NCI-H82 (cell line): ENCODE measurements around the gene EGFL8.
"Not testable (repeated sequence)": the region's sequence is repeated elsewhere in the genome, so short reads cannot be mapped to it uniquely, and the experiment has no call there.

Experiments used
- DNase-seq: peaks from one replicate; lab custom pipeline; 2025; lab: John Stamatoyannopoulos, UW

EGFL8 gene

DNA sequence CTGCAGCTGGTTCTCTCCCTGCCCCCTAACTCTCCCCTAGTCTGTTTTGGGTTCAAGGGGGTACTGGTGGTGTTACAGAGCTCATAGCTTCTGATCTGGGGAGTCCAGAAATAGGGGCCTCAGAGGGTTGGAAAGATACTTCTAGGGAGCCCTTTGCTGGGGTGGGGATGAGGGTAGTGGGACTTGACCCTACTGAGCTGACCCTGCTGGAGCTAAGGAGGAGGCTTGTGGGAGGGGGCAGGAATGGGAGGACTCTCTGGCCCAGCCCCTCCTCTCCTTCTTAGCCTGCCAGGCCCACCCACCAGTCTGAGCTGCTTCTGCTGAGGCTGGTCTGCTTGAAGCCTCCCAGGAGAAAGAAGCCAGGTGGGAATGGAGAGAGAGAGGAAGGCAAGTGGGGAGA is at the start of gene EGFL8:
Gene EGFL8, plus strand, starts transcription at position 301 of the 400 bp plus-strand sequence. CDS start 1,571 bp downstream, outside the sequence.
- DNase-seq, result no peak

DNA sequence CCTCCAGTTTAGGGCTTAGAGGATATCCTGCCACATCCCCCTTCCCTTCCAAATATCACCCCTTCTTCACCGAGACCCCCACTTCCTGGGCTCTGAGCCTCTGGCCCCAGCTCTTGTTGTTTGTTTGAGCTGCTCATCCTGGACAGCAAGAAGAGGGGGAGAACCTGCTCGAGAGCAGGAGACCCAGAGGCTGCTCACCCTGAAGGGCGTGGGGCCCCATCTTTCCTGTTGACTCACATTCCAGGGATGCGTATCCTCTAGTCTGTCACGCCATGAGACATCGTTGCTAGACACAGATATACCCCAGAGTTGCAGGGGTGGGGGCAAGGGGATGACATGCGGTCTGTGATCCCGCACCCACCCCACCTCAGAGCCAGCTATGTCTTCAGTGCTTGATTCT is 49.6 kb upstream of the EGFL8 start:
- no peak for DNase-seq

DNA sequence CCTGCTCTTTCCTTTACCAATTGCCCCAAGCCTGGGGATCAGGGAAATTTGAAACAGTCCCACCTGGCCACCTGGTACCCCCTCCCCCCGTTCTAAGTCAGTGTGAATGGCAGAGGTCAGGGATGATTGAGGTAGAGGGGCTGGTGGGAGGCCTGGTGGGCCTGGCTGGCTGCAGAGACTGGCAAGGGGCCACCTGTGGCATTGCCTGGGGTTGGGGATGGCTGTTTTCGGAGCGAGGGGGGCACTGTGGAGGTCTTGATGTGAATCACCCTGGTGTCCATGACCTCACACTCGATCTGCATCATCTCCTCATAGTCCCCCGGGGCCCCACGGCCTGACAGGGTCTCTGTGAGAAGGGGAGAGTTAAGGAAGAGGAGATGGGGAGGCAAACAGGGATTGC is 48.8 kb upstream of the EGFL8 start:
- no peak for DNase-seq

DNA sequence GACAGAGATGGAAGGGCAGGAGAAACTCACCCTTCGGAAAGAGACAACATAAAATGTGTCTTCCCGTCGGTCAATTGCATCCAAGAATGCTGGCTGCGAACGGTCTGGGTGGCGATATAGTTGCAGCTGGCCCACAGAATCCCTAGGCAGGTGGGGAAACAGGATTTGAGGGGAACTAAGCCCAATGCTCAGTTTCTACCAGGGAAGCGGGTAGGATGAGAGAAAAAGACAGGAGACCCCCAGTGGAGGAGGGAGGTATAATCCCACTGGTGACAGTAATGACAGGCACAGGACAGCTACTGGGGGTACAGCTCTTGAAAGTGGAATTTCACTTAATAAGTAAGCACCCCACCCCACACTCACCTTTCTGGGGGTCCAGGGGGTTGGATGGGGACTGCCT is 47.7 kb upstream of the EGFL8 start:
- peak; percentile 76 for DNase-seq

DNA sequence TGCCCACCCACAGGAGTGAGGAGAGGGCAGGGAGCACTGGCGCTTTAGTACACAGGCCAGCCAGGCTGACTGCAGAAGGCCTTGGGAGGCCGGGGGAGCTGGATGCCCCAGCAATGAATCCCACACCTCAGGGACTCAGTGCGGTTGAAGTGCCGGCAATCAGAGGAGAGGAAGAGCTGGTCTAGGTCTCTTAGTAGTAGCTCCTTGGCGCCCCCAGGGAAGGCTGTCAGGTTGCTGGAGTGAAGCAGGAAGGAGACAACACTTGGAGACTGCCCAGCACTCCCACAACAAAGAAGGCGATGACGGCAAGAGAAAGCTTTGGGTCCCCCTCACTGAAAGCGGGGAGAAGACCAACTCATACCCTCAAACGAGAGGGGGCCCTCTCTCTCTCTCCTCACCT is 46.9 kb upstream of the EGFL8 start:
- no peak for DNase-seq

DNA sequence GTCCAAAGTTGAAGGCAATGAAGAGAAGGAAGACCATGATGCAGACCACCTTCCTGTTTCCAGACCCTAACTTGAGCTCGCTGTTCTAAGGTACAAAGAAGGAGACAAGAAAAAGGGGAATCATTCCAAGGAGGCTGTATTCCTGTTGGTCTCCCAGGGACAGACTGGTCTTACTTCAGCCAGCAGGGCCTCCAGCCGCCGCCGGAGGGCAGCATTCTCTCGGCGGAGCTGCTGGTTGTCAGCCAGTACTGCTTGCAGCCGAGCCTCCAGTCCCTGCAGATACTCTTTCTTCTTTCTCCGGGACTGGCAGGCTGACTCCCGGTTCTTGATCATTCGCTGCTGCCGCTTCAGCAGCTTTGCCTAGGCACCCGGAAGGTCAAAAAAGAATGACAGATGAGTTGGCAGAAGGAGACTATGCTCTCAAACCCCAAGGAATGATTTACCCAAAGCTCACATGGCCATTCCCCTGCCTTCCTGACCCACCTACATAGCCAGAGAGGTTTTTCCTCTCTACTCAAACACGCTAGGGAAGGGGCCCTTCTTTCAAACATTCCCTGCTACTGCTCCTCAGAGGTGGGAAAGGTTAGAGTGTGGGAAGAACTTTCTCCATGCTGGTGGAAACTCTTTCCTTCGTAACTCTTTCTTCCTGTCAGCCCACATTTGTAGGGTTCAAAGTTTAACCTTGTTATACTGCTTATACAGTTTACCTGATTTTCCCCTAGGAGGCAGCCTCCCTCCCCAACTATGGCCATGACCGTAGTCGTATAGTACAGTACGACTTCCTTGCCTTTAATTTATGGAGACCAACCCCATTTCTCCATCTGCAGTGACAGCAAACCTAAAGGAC is 45.4 kb upstream of the EGFL8 start:
- DNase-seq, result peak; percentile 87

DNA sequence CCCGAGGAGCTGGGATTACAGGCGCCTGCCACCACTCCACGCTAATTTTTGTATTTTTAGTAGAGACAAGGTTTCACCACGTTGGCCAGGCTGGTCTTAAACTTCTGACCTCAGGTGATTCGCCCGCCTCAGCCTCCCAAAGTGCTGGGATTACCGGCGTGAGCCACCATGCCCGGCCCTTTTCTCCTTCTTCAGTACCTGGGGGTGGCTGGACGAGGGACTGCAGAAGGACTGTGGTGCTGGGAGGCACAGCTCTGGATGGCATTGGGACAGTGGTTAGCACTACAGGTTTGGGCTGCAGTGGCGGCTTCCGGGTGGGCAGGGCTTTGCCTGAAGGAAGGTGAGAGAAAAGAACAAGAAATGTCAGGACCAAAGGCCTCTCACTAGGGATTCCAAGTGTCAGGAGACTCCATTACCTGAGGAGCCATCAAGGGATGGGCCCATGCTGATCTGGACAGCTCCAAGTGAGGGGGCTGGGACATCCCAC is 43.8 kb upstream of the EGFL8 start:
- DNase-seq, result no peak

DNA sequence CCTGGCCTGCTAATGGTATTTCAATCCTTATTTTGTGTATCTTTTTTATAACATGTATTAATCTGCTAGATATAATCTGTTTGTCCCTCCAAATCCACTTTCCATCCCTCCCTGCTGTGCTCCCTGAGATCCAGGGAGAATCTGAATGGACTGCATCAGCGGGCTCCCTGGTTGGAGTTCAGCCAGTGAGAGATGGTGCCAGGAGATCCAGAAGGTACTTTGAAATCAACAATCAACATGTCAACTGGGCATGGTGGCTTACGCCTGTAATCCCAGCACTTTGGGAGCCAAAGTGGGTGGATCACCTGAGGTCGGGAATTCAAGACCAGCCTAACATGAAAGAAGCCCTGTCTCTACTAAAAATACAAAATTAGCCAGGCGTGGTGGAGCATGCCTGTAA is 40.7 kb upstream of the EGFL8 start:
- DNase-seq, result no peak

DNA sequence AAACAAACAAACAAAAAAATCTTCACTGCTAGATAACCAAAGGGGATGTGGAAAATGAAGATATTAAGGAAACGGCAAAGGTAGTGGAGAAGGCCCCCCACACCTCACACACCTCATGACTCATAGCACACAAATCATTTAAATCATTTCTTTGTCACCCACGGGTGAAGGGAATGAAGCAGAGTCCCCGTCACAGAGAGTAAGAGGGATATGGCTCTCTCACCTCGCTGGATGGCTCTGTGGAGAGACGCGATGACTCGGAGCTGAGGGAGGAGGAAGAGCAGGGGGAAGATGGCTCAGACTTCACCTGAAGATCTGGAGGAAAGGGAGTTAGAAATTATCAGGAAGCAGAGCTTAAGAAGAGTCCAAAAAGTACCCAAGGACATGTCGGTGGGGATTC is 37.5 kb upstream of the EGFL8 start:
- no peak for DNase-seq

DNA sequence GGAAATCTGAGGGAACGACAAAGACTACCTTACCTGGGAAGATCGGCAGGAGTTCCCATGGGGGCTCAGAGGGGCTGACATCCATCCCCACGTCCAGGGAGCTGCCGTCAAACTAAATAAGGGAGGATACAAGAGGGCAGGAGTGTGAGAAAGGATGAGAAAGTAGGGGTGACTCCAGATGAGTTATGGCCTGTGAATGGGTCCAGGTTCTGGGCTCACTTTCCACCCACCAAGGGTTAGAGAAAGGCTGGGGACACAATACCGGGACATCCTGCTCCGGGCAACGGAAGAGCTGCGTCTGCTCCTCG is 37.0 kb upstream of the EGFL8 start:
- DNase-seq, result no peak

DNA sequence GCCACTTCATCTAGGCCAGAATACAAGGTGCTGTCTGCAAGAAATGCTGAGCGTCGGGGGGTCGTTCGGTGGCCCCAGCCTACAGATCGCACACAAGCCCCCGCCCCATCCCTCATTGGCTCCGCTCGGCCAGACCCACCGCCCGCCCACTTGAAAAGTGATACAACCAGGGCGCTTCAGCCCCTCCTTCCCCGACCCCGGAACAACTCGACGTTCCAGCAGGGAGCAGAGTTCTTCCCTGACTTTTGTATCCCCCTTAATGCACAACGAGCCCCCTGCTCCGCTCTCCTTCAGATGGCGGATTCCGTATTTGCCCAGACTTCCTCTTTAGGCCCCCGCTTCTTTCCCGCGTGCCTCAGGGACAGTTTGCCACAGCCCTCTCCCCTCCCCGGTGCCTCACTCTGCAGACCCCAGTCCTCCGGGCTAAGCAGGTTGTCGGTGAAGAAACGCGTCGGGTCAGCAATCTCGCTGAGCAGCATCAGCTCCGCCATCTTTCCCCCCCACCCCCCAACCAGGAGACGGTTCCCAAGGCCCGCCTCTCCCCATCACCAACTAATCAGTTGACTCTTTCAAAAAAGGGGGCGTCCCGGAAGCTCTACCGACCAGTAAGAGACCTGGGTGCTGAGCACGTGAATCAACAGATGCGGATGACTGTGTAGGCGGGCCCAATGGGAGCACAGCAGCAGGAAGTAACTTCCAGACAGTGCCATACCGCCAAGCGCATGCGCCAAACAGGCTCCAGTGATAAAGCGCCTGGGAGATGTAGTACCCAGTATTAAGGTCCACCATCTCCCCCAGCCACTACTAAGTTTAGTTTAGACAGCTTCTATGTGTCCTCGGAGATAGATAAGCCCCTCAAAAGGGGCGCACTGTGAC is 36.4 kb upstream of the EGFL8 start, which contains the start of gene ATF6B:
Gene ATF6B, minus strand, starts transcription at position 530 of the 876 bp plus-strand sequence. Its CDS starts 39 bp downstream, at position 491.
- DNase-seq, result peak; percentile 100

DNA sequence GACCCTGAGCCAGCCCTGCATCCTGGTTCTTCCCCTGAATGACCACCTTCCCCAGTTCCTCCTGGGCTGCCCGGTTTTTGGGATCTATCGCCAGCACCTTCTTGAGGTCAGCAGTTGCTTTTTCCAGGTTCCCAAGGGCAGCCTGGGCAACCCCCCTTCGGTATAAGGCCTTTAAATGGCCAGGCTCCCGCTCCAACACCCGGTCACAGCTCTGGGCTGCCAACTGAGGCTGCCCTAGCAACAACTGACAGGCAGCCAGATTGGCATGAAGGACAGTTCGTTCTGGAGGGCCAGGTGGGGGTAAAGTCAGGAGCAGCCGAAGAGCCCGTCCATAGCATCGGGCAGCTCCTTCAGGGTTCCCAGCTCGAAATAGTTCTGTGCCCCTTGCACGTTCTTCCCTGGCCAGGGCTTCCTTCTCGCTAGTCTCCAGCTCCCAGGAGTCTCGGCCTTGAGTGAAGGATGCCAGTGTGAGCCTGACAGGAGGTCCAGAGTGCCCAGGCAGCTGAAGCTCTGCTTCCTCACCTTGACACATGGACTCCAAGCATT is 35.6 kb upstream of the EGFL8 start:
- no peak for DNase-seq

DNA sequence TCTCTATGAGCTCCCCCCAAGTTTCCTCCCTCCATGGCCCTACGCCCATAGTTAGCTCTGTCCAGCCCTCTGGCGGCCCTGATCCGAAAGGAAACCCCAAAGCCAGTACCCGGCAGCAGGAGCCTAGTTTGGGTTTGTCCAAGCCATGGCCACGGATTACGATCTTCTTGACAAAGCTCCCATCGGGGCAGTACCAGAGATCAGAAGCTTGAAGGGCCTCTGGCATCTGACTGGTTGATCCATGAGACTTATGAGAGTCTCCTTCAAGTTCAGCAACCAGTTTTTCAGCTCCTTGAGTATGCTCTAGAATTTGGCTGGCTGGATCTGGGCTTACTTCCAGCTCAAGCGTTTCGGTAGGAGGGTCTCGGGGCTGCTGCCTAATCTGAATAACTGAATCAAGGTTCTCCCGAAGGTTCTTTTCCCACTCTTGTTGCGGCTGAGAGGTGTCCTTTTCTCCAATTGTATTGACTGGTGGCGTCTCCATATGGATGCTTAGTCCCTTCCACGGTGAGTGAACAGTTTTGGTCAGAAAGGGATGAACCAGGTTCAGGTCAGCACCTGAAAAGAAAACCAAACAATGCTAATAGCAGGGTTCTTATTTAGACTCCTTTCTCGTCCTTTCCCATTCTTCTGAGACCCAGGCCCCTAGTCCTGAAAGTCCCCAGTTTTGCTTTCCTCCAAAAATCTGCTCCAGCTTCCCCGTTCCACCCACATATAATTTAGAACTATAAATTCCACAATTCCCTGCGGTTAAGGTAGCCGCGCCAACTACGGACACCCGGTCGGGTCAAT is 34.9 kb upstream of the EGFL8 start:
- DNase-seq, result peak; percentile 58

DNA sequence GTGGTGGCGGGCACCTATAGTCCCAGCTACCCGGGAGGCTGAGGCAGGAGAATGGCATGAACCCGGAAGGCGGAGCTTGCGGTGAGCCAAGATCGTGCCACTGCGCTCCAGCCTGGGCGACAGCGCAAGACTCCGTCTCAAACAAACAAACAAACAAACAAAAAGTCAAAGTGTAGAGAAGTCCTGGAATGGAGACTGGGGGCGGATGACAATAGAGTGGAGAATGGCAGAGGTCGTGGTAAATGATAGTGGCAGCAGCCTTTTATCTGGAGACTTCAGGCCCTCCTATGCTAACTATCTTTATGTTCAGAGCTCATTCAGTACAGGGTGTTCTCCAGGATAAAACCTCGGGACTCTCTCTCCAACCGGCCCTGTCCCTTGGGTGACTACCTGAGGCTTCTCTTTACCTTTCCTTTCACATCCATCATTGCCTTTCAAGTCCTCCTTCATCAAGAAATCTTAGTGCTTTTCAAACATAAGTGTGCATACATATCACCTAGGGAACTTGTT is 32.9 kb upstream of the EGFL8 start:
- DNase-seq, result no peak

DNA sequence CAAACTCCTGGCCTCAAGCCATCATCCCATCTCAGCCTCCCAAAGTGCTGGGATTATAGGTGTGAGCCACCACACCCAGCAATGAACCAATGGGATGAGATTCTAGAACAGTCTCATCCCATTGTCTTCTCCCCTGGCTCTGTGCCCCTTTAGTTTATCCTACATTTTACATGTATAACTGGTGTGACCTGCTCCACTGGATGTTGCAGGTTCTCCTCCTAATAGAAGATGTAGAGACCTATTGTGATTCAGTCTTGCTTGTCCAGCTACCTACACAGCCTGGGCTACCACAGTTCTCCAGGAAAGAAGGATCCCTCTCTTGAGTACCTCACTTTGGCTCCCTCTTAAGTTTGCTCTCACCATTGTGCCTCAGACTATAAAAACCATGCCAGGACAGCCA is 32.3 kb upstream of the EGFL8 start:
- DNase-seq, result no peak

DNA sequence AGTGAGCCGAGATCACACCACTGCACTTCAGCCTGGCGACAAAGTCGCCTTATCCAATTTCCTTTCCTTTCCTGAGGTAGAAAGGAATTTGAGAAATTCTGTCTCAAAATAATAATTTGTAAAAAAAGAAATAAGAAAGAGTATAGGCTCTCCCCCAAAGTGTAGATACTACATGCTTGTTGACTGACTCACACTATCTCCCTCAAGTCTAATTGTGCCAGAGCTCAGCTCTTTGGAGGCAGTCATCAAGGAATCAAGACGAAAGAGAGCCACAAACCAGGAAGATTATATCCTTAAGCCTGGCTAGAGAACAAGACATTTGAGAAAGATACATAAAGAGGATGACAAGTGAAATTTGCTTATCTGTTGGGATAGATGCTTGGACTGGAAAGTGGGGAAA is 30.6 kb upstream of the EGFL8 start:
- DNase-seq, result no peak

DNA sequence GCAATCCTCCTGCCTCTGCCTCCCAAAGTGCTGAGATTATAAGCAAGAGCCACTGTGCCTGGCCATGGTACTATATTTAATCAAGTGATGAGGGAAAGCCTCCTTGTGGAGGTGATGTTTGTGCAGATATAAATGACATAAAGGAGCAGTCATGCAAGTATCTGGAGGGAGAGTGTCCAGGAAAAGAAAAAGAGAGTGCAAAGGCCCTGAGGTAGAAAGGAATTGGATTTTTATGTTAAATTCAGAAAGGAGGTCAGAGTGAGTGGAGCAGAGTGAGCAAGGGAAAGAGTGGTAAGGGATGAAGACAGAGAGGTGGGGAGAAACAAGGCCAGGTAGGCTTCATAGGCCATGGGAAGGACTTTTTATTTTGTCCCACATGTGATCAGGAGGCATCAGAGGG is 26.9 kb upstream of the EGFL8 start:
- no peak for DNase-seq

DNA sequence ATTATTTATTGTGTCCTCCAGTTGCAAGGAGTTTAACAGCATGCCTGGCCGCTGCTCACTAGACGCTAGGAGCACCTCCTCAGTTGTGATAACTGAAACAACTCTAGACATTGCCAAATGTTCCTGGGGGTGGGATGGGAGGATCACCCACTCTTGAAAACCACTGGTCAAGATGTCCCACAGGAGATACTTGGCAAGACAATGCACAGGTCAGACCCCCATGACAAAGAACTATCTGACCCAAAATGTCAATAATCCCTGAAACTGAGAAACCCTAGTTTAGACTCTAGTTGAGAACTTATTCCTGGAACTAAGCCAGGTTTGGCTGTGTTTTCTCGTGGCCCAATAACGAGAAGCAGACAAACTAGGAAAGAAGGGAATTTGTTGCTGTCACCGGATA is 24.8 kb upstream of the EGFL8 start:
- no peak for DNase-seq

DNA sequence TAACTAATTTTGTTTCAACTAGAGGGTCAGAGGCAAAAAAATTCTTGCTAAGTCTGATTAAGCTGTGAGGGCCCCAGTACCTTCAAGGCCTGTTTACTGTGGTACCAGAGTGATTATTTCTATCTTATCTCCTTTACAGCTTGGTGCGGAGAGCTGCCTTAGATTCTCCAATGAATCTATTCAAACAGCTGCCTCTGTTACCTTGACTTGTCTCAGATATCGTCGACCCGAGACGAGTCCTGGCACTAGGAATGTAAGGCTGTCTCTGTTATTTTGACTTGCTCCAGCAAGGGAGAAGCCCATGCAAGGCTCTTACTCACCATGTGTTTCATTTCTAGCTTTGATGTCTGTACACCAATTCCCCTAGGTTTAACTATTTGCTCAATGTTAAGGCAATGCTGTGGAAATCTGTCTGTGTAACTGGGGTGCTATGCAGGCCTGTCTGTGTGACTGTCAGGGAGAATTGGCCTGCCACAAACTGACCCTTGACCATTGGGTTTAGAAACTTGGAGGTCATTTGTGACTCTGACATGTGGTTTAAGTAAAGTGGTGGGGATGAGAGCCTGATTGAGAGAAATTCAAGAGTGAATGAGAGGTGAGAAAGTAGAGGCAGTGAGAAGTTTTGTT is 23.9 kb upstream of the EGFL8 start:
- no peak for DNase-seq

DNA sequence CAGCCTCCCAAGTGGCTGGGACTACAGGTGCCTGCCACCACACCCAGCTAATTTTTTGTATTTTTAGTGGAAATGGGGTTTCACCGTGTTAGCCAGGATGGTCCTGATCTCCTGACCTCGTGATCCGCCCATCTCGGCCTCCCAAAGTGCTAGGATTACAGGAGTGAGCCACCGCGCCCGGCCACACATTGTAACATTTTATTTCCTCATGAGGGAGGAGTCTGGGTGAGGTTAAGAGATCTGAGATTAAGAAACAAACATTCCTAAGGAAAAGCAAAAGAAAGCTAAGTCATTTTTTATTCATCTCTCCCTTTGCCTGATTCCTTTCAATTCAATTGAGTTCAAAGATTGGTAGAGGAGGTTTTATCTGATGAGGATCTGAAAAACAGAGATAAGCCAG is 20.2 kb upstream of the EGFL8 start:
- not testable (repeated sequence) for DNase-seq

DNA sequence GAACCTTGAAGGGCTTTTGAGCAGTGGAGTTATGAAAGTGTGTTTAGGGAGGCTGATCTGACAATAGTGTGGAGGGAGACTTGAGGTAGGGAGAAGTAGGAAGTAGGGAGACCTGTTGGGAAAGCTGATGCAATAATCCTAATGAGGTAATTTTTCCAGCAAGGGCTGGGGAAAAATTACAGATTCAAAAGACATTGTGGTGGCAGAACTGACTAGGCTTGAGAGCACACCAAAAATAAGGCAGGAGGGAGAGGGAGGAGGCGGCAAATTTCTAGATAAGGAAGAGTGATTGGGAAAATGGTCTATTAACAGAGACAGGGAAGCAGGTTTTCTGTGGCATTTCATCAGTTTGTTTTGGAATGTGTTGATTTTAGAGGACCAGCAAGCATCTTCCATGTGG is 18.1 kb upstream of the EGFL8 start:
- DNase-seq, result no peak
